Mesenchymal stem cell (in vitro differentiated cells and primary cell): ENCODE results near the gene COL9A1.

Experiments used
- DNase-seq: peaks from one replicate; pipeline ENCODE4 v3.0.0-alpha.2; 2013
- H2AFZ ChIP-seq: one replicate; pipeline ENCODE4 v1.6.1; 2013; ENCODE audit warnings: low read depth, mild to moderate bottlenecking, control low read depth, inconsistent platforms, low read length, moderate library complexity
- H2AK5ac ChIP-seq: 2 replicates; pipeline ENCODE4 v1.6.1; 2013; ENCODE audit warnings: low read length, moderate library complexity, mild to moderate bottlenecking, inconsistent platforms; ENCODE audit not compliant: severe bottlenecking
- H2BK120ac ChIP-seq: one replicate; pipeline ENCODE4 v1.6.1; 2013; ENCODE audit warnings: low read depth, mild to moderate bottlenecking, inconsistent platforms, low read length, moderate library complexity
- H2BK12ac ChIP-seq, 2 experiments: one replicate each; pipeline ENCODE4 v1.6.1; 2013; ENCODE audit warnings: inconsistent platforms in 2 of 2, low read length in 2 of 2, mild to moderate bottlenecking in 2 of 2, moderate library complexity in 2 of 2, control low read depth in 1 of 2
- H2BK15ac ChIP-seq: one replicate; pipeline ENCODE4 v1.6.1; 2013; ENCODE audit warnings: mild to moderate bottlenecking, low read depth, inconsistent platforms; ENCODE audit not compliant: poor library complexity, severe bottlenecking
- H2BK5ac ChIP-seq: 2 replicates; pipeline ENCODE4 v1.6.1; 2013; ENCODE audit warnings: low read depth, mild to moderate bottlenecking, low read length, control low read depth, inconsistent platforms; ENCODE audit not compliant: poor library complexity, severe bottlenecking
- H3K14ac ChIP-seq, 2 experiments: one replicate each; pipeline ENCODE4 v1.6.1; 2013; ENCODE audit warnings: inconsistent platforms in 2 of 2, low read length in 2 of 2, control low read depth in 1 of 2, mild to moderate bottlenecking in 1 of 2, moderate library complexity in 1 of 2
- H3K18ac ChIP-seq, 2 experiments: one replicate each; pipeline ENCODE4 v1.6.1; 2013; ENCODE audit warnings: inconsistent platforms in 2 of 2, low read length in 2 of 2, control low read depth in 1 of 2, low read depth in 1 of 2, mild to moderate bottlenecking in 1 of 2
- H3K23ac ChIP-seq, 2 experiments: one replicate each; pipeline ENCODE4 v1.6.1; 2013; ENCODE audit warnings: inconsistent platforms in 2 of 2, low read length in 2 of 2, mild to moderate bottlenecking in 2 of 2, moderate library complexity in 2 of 2, control low read depth in 1 of 2
- H3K27ac ChIP-seq: 2 replicates; pipeline ENCODE4 v1.5.1; 2013; ENCODE audit warnings: mild to moderate bottlenecking, moderate library complexity, low read length, control low read depth, inconsistent platforms; ENCODE audit not compliant: poor library complexity, severe bottlenecking
- H3K27me3 ChIP-seq, 2 experiments: 2 replicates each; pipeline versions ENCODE4 v1.6.1 to v1.7.0; 2013; ENCODE audit warnings: low read length in 2 of 2, mild to moderate bottlenecking in 2 of 2, moderate library complexity in 2 of 2, control low read depth in 1 of 2, inconsistent platforms in 1 of 2; ENCODE audit not compliant: control insufficient read depth in 1 of 2, insufficient read depth in 1 of 2
- H3K36me3 ChIP-seq, 2 experiments: 2 replicates each; pipeline versions ENCODE4 v1.6.1 to v1.7.0; 2013; ENCODE audit warnings: low read length in 2 of 2, control low read depth in 1 of 2, inconsistent platforms in 1 of 2, low read depth in 1 of 2, mild to moderate bottlenecking in 1 of 2; ENCODE audit not compliant: insufficient read depth in 2 of 2, control insufficient read depth in 1 of 2
- H3K4ac ChIP-seq, 2 experiments: one replicate each; pipeline ENCODE4 v1.6.1; 2013; ENCODE audit warnings: inconsistent platforms in 2 of 2, low read length in 2 of 2, mild to moderate bottlenecking in 2 of 2, moderate library complexity in 2 of 2, control low read depth in 1 of 2, low read depth in 1 of 2
- H3K4me1 ChIP-seq: 2 replicates; pipeline ENCODE4 v1.6.1; 2013; ENCODE audit warnings: low read depth, low read length, control low read depth; ENCODE audit not compliant: control insufficient read depth, insufficient read depth
- H3K4me2 ChIP-seq: 2 replicates; pipeline ENCODE4 v1.6.1; 2013; ENCODE audit warnings: low read length, mild to moderate bottlenecking, inconsistent platforms; ENCODE audit not compliant: poor library complexity, severe bottlenecking
- H3K4me3 ChIP-seq, 2 experiments: 2 replicates each; pipeline versions ENCODE4 v1.5.1 to v1.7.0; 2013; ENCODE audit warnings: low read length in 2 of 2, mild to moderate bottlenecking in 2 of 2, control low read depth in 1 of 2, low read depth in 1 of 2; ENCODE audit not compliant: insufficient read depth in 1 of 2
- H3K79me1 ChIP-seq: replicated peaks from 2 replicates; pipeline ENCODE4 v1.6.1; 2013; ENCODE audit warnings: mild to moderate bottlenecking, control low read depth, low read length, inconsistent platforms; ENCODE audit not compliant: poor library complexity, severe bottlenecking
- H3K9ac ChIP-seq: 2 replicates; pipeline ENCODE4 v1.7.0; 2013; ENCODE audit warnings: mild to moderate bottlenecking, low read length, moderate library complexity
- H3K9me3 ChIP-seq: 2 replicates; pipeline ENCODE4 v1.7.0; 2013; ENCODE audit warnings: mild to moderate bottlenecking, low read length; ENCODE audit not compliant: control insufficient read depth
- H4K8ac ChIP-seq: one replicate; pipeline ENCODE4 v1.6.1; 2013; ENCODE audit warnings: inconsistent platforms, mild to moderate bottlenecking, low read length, moderate library complexity
- H4K91ac ChIP-seq: one replicate; pipeline ENCODE4 v1.6.1; 2013; ENCODE audit warnings: mild to moderate bottlenecking, low read length, inconsistent platforms
- WGBS: methylation state at CpG from one replicate; pipeline ENCODE4 v1.1.7; 2013; ENCODE audit warnings: mixed read lengths; 5-methylcytosine and 5-hydroxymethylcytosine counted together

The COL9A1 gene

DNA sequence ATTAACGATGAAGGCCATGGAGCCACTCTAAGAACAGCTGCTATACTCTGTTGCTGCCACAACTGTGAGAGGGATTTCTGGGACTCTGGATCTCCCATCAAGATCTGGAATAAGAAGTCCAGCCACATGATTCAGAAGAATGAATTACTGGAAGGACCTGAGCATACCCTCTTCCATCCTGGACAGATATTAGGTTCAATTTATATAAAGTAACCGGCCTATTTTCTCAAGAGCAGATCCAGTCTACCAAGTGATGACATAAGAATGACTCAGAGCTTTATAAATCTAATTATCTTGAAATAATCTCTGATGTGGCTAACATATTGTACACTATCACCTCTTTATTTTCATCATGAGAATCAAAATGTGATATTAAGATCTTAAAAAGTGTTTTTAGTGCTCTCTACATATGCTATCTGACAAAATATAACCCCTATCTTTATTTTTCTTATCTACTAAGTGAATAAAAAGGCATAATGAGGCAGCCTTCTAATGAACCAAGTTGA, 45.1 kb downstream of the COL9A1 start:
- Histone ChIP-seq H3K4me2 (no peak overlapping the region), H3K4me3 (no peak overlapping the region), H2BK12ac (no peak overlapping the region), H4K91ac (no peak overlapping the region), H2BK15ac (no peak overlapping the region), H3K23ac (no peak overlapping the region), H2AFZ (no peak overlapping the region), H3K18ac (no peak overlapping the region), H3K9ac (no peak overlapping the region), H3K27ac (no peak overlapping the region), H2BK5ac (no peak overlapping the region), H3K4ac (no peak overlapping the region), H3K14ac (no peak overlapping the region), H4K8ac (no peak overlapping the region), H2BK120ac (no peak overlapping the region), H3K4me1 (no peaks in the 10 kb centered on the region), H3K79me1 (no peaks in the 10 kb centered on the region), H3K27me3 (peaks cover 0 to 18% of the 10 kb centered on the region in 2 experiments), H3K36me3 (no peaks in the 10 kb centered on the region), H2AK5ac (no peak overlapping the region), H3K9me3 (no peaks in the 10 kb centered on the region)
- 100% methylated on average over 1 of the region's 2 CpGs for WGBS
- no peak for DNase-seq

DNA sequence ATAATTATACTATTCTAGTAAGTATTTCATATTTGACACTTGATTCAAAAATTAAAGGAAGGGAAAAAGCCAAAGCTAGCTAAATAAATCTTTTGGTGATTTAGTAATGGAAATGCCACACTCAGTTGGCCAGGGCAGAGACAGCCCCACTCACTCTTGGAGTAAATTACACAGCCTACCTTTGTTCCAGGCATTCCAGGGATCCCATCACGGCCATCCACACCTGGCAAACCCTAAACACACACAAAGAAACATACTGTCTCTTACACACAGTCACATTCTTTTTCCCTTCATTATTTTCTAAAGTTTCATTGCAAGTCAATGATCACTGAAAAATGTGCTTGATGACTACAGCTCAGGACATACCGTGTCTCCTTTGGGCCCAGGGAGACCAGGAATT, 48.1 kb downstream of the COL9A1 start:
- Histone ChIP-seq H3K36me3 (no peaks in the 10 kb centered on the region), H4K8ac (no peak overlapping the region), H4K91ac (no peak overlapping the region), H3K27ac (no peak overlapping the region), H3K4me3 (no peak overlapping the region), H3K4me1 (no peaks in the 10 kb centered on the region), H3K27me3 (peaks cover 0 to 13% of the 10 kb centered on the region in 2 experiments), H3K4ac (no peak overlapping the region), H2BK12ac (no peak overlapping the region), H2AFZ (no peak overlapping the region), H3K18ac (no peak overlapping the region), H2BK15ac (no peak overlapping the region), H3K9me3 (no peaks in the 10 kb centered on the region), H3K9ac (no peak overlapping the region), H2BK120ac (no peak overlapping the region), H2AK5ac (no peak overlapping the region), H2BK5ac (no peak overlapping the region), H3K4me2 (no peak overlapping the region), H3K23ac (no peak overlapping the region), H3K79me1 (no peaks in the 10 kb centered on the region), H3K14ac (no peak overlapping the region)
- 77% methylated on average over 2 of the region's 2 CpGs for WGBS
- no peak for DNase-seq

DNA sequence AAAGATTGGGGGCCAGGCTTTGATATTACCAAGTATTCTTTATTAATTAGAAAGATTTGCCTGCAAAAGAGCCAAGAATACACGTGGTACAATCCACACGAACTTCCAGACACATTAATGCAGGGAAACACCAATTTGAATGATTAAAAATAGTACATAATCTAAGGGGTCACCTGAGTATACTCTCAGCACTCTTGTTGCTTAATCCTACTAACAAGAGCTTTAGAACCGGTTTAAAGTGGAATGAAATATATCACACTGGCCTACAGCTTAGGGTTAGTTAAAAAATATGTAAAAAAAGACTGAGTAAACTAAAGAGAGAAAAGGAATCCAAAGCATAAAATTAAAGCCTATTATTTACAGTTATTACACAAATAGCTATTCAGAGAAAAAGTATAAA, 49.0 kb downstream of the COL9A1 start:
- Histone ChIP-seq H3K9me3 (no peaks in the 10 kb centered on the region), H3K4me1 (no peaks in the 10 kb centered on the region), H3K4me3 (no peak overlapping the region), H3K4me2 (no peak overlapping the region), H2BK12ac (no peak overlapping the region), H3K14ac (no peak overlapping the region), H3K4ac (no peak overlapping the region), H4K91ac (no peak overlapping the region), H3K9ac (no peak overlapping the region), H3K36me3 (no peaks in the 10 kb centered on the region), H2BK15ac (no peak overlapping the region), H3K23ac (no peak overlapping the region), H2BK5ac (no peak overlapping the region), H3K79me1 (no peaks in the 10 kb centered on the region), H3K27me3 (peaks cover 0 to 6% of the 10 kb centered on the region in 2 experiments), H3K18ac (no peak overlapping the region), H4K8ac (no peak overlapping the region), H2BK120ac (no peak overlapping the region), H2AFZ (no peak overlapping the region), H2AK5ac (no peak overlapping the region), H3K27ac (no peak overlapping the region)
- 40% methylated on average over 1 of the region's 3 CpGs for WGBS
- DNase-seq = no peak

DNA sequence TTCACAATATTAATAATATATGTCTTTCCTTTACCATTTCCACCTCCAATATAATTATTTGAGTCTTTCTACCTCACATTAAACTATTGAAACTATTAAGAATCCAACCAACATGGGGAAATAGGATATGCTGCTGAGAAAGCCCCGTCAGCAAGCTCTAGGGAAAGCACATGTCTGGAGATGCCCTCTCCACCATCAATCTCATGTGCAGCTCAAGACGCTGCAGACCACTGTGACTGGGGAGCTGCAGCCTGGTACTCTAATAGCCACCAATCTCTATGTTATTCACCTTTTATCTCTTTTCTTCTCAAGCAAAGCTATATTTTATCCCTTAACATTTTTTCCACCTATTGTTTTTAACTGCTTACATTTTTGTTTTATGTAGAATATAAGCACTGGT, 50.3 kb downstream of the COL9A1 start:
- H3K27ac ChIP-seq = no peak overlapping the region
- H2BK5ac ChIP-seq = no peak overlapping the region
- no peak overlapping the region for H3K4me3 ChIP-seq
- peaks cover 7 to 12% of the 10 kb centered on the region in 2 experiments for H3K27me3 ChIP-seq
- H3K4ac ChIP-seq = no peak overlapping the region
- no peak overlapping the region for H2BK15ac ChIP-seq
- no peak for DNase-seq
- no peak overlapping the region for H3K9ac ChIP-seq
- no peak overlapping the region for H2AK5ac ChIP-seq
- no peak overlapping the region for H2BK120ac ChIP-seq
- H3K23ac ChIP-seq = no peak overlapping the region
- H3K36me3 ChIP-seq = no peaks in the 10 kb centered on the region
- H3K4me1 ChIP-seq = no peaks in the 10 kb centered on the region
- no peak overlapping the region for H2AFZ ChIP-seq
- H3K14ac ChIP-seq = no peak overlapping the region
- no peak overlapping the region for H4K8ac ChIP-seq
- H3K18ac ChIP-seq = no peak overlapping the region
- no peaks in the 10 kb centered on the region for H3K9me3 ChIP-seq
- H3K79me1 ChIP-seq = no peaks in the 10 kb centered on the region
- no peak overlapping the region for H2BK12ac ChIP-seq
- no peak overlapping the region for H3K4me2 ChIP-seq
- 68% methylated on average over 2 of the region's 2 CpGs for WGBS
- no peak overlapping the region for H4K91ac ChIP-seq
